Mammary epithelial cell (primary cell): ENCODE measurements around the gene TTC38.

Source experiments
- CTCF ChIP-seq, 2 donors: IDR thresholded peaks in 1 of 2; conservative IDR thresholded peaks in 1 of 2; 2 replicates each; pipeline ENCODE4 v1.5.1; 2011 to 2012; ENCODE audit warnings: inconsistent platforms in 2 of 2, low read length in 2 of 2, mild to moderate bottlenecking in 2 of 2, control low read depth in 1 of 2, low read depth in 1 of 2; ENCODE audit not compliant: insufficient read depth in 1 of 2; ENCODE audit errors: extremely low read depth in 1 of 2
- EZH2 ChIP-seq: IDR thresholded peaks from 2 replicates; pipeline ENCODE4 v1.6.1; 2012; ENCODE audit warnings: low read length, inconsistent platforms, borderline replicate concordance

GRCh38 chr22:46272196-46272595, 4.4 kb downstream of the TTC38 start:
- no peak for TF ChIP-seq CTCF (conservative IDR thresholded peaks at IDR 0.05 in 1 of 2, IDR thresholded peaks at IDR 0.05 in 1 of 2; ENCODE audit: extremely low read depth in 1 of 2, insufficient read depth in 1 of 2, low read depth in 1 of 2, low read length in 2 of 2)
- no peak for TF ChIP-seq EZH2
